ENCODE results near the gene NGF.

Gene NGF

GRCh38 chr1:115365738-115366137 lies 27.7 kb upstream of the NGF start:
- no peak for ATAC-seq
- TF ChIP-seq TOX (CRISPR knock-in tag; IDR thresholded peaks at IDR 0.05; ENCODE audit: borderline replicate concordance) (no peak), ARNTL (CRISPR knock-in tag; IDR thresholded peaks at IDR 0.05; ENCODE audit: borderline replicate concordance, low read depth) (no peak), BACH2 (CRISPR knock-in tag; IDR thresholded peaks at IDR 0.05; ENCODE audit: borderline replicate concordance) (no peak), ESRRG (CRISPR knock-in tag; IDR thresholded peaks at IDR 0.05) (no peak), PATZ1 (CRISPR knock-in tag; IDR thresholded peaks at IDR 0.05; ENCODE audit: borderline replicate concordance) (no peak), ISL1 (CRISPR knock-in tag; IDR thresholded peaks at IDR 0.05) (no peak), ZNF8 (CRISPR knock-in tag; IDR thresholded peaks at IDR 0.05) (no peak), GLIS3 (CRISPR knock-in tag; IDR thresholded peaks at IDR 0.05) (no peak), OSR1 (CRISPR knock-in tag; IDR thresholded peaks at IDR 0.05) (no peak), TSHZ2 (CRISPR knock-in tag; IDR thresholded peaks at IDR 0.05) (no peak), ZFP30 (CRISPR knock-in tag; IDR thresholded peaks at IDR 0.05) (no peak), SNAI2 (CRISPR knock-in tag; IDR thresholded peaks at IDR 0.05) (no peak), CSRNP3 (CRISPR knock-in tag; IDR thresholded peaks at IDR 0.05) (no peak), ZC3H10 (CRISPR knock-in tag; IDR thresholded peaks at IDR 0.05) (no peak), RARB (CRISPR knock-in tag; IDR thresholded peaks at IDR 0.05) (no peak), PPARA (CRISPR knock-in tag; IDR thresholded peaks at IDR 0.05; ENCODE audit: borderline replicate concordance) (no peak), ZNF70 (CRISPR knock-in tag; IDR thresholded peaks at IDR 0.05) (no peak)
- TF ChIP-seq, protein P1, sequence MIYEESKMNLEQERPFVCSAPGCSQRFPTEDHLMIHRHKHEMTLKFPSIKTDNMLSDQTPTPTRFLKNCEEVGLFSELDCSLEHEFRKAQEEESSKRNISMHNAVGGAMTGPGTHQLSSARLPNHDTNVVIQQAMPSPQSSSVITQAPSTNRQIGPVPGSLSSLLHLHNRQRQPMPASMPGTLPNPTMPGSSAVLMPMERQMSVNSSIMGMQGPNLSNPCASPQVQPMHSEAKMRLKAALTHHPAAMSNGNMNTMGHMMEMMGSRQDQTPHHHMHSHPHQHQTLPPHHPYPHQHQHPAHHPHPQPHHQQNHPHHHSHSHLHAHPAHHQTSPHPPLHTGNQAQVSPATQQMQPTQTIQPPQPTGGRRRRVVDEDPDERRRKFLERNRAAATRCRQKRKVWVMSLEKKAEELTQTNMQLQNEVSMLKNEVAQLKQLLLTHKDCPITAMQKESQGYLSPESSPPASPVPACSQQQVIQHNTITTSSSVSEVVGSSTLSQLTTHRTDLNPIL (CRISPR knock-in tag; IDR thresholded peaks at IDR 0.05; ENCODE audit: low read depth), result no peak
- TF ChIP-seq, protein P2, sequence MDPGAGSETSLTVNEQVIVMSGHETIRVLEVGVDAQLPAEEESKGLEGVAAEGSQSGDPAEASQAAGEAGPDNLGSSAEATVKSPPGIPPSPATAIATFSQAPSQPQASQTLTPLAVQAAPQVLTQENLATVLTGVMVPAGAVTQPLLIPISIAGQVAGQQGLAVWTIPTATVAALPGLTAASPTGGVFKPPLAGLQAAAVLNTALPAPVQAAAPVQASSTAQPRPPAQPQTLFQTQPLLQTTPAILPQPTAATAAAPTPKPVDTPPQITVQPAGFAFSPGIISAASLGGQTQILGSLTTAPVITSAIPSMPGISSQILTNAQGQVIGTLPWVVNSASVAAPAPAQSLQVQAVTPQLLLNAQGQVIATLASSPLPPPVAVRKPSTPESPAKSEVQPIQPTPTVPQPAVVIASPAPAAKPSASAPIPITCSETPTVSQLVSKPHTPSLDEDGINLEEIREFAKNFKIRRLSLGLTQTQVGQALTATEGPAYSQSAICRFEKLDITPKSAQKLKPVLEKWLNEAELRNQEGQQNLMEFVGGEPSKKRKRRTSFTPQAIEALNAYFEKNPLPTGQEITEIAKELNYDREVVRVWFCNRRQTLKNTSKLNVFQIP (CRISPR knock-in tag; IDR thresholded peaks at IDR 0.05; ENCODE audit: borderline replicate concordance, low read depth), result no peak

DNA sequence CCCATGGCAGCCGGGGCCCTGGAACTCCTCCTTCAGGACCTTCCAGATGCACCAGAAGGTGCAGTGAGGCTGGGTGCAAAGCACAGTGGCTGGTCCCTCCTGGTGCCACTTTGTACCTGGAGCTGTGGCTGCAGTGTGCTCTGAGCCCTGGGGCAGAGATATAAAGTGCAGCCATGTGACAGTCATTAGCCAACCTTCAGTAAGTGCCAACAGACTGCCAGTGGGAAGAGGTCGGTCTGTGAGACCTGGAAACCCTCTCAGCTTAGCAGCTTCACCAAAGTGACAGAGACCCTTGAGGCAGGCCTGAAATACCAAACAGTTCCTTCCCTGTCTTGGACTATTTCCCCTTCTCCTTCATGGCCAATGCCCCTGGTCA lies 26.7 kb upstream of the NGF start:
- TF ChIP-seq ZNF565 (CRISPR knock-in tag; conservative IDR thresholded peaks at IDR 0.05; ENCODE audit: low read depth) (no peak), ZFP30 (CRISPR knock-in tag; IDR thresholded peaks at IDR 0.05) (no peak), GLIS3 (CRISPR knock-in tag; IDR thresholded peaks at IDR 0.05) (no peak), ZNF8 (CRISPR knock-in tag; IDR thresholded peaks at IDR 0.05) (no peak), TOX (CRISPR knock-in tag; IDR thresholded peaks at IDR 0.05; ENCODE audit: borderline replicate concordance) (no peak), ZFP3 (CRISPR knock-in tag; IDR thresholded peaks at IDR 0.05) (no peak), OSR1 (CRISPR knock-in tag; IDR thresholded peaks at IDR 0.05) (no peak), CSDC2 (CRISPR knock-in tag; IDR thresholded peaks at IDR 0.05) (no peak), RARB (CRISPR knock-in tag; IDR thresholded peaks at IDR 0.05) (no peak), SNAI2 (CRISPR knock-in tag; IDR thresholded peaks at IDR 0.05) (no peak), ZC3H10 (CRISPR knock-in tag; IDR thresholded peaks at IDR 0.05) (no peak), CSRNP3 (CRISPR knock-in tag; IDR thresholded peaks at IDR 0.05) (no peak), ISL1 (CRISPR knock-in tag; IDR thresholded peaks at IDR 0.05) (no peak), PATZ1 (CRISPR knock-in tag; IDR thresholded peaks at IDR 0.05; ENCODE audit: borderline replicate concordance) (no peak), ESRRG (CRISPR knock-in tag; IDR thresholded peaks at IDR 0.05) (no peak)
- ATAC-seq, result peak; percentile 83

Measured in SK-N-SH treated with all-trans-retinoic acid at 6 μM for 48 hours (cell line).